Measurements from ENCODE around the gene ULBP3.

ULBP3 gene

DNA sequence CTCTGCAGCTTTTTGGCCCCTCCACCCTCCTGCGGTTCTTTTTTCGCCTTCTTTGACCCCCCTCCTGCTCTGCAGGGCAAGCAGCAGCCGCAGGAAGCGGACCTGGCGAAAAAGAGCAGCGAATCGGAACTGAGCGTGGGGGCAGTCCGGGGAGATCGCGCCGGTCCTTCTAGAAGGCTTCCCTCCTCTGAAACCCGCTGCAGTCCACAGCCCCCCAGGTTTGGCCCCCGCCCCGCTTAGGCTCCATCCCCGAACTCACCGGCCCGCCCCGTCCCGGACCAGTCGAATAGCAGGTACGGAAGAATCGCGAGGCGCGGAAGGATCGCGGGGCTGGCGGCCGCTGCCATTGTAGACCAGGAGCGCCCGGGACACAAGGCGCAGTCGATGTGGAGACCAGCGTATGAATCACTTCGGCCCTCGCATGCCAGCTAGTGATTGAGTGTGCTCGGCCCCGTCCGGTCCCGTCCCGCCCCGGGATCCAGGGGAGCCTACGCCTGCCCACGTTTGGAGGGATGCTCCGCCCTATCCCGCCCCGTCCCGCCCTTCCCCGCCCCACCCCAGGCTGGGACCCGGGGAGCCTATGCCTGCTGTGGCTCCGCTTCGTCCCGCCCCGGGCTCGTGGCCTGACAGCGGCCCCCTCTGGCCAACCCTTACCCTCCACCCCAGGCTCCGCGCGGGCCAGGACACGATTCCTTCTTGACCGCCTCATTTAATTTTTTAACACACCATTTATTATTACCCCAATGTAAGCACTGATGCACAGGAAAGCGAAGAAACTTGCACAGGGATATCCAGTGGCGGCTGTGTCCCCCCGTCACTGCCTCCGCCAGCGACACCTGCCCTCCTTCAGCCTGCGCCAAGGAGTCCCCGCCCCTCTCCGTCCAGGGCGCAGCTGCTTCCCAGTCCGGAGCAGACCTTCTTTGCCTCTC, at the start of gene ULBP3:
Gene ULBP3, minus strand, starts transcription at position 402 of the 929 bp plus-strand sequence. Its CDS starts 55 bp downstream, at position 347.
- Histone ChIP-seq H3K36me3 (ENCODE audit: control insufficient read depth, low read length) (no peaks in the 10 kb centered on the region), H4K20me1 (ENCODE audit: control insufficient read depth, insufficient read depth, low read depth, low read length) (no peaks in the 10 kb centered on the region), H3K9me3 (ENCODE audit: control insufficient read depth, insufficient read depth, low read length) (no peaks in the 10 kb centered on the region), H3K27ac (ENCODE audit: low read depth, low read length) (no peak within 1 kb of the TSS), H3K79me2 (ENCODE audit: control insufficient read depth, low read length) (no peaks in the 10 kb centered on the region), H3K27me3 (ENCODE audit: control insufficient read depth, low read length) (no peaks in the 10 kb centered on the region; the same call in none of the 2 replicates), H3K4me1 (ENCODE audit: control insufficient read depth, low read length) (peaks cover 17% of the 10 kb centered on the region), H3K4me3 (ENCODE audit: low read length) (peak within 1 kb of the TSS; percentile 78), H3K9me2 (replicated peaks; ENCODE audit: control insufficient read depth, low read length) (no peaks in the 10 kb centered on the region), H3K4me2 (ENCODE audit: low read length) (peak within 1 kb of the TSS; percentile 82), H3F3A (ENCODE audit: control insufficient read depth, insufficient read depth) (no peaks in the 10 kb centered on the region)
- TF ChIP-seq, protein P1, sequence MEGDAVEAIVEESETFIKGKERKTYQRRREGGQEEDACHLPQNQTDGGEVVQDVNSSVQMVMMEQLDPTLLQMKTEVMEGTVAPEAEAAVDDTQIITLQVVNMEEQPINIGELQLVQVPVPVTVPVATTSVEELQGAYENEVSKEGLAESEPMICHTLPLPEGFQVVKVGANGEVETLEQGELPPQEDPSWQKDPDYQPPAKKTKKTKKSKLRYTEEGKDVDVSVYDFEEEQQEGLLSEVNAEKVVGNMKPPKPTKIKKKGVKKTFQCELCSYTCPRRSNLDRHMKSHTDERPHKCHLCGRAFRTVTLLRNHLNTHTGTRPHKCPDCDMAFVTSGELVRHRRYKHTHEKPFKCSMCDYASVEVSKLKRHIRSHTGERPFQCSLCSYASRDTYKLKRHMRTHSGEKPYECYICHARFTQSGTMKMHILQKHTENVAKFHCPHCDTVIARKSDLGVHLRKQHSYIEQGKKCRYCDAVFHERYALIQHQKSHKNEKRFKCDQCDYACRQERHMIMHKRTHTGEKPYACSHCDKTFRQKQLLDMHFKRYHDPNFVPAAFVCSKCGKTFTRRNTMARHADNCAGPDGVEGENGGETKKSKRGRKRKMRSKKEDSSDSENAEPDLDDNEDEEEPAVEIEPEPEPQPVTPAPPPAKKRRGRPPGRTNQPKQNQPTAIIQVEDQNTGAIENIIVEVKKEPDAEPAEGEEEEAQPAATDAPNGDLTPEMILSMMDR (IDR thresholded peaks at IDR 0.05; ENCODE audit: low read depth, low read length, poor library complexity, severe bottlenecking), result peak; percentile 68
- TF ChIP-seq EZH2phosphoT487 (IDR thresholded peaks at IDR 0.05; ENCODE audit: borderline replicate concordance, low read length), result no peak

DNA sequence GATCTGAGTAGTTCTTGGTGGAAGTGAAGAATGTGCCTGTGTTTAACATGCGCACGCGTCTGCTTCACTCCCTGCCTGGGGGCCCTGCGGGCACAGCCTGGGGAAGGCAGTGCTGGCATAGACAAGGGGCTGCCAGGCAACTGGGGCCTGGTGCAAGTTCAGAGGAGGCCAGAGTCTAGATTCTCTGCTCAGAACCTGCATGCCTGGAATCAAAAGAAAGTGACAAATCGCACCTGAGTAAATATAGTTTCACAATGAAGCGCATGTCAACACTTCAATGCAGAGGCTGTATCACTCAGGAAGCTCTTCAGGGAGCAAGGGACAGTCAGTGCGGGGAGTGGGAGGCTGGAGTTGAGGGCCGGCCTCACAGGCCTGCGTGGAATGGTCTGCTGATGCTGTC, 49.7 kb upstream of the ULBP3 start:
- peaks cover 3% of the 10 kb centered on the region; the same call in 1 of the 2 replicates for H3K9me3 ChIP-seq (ENCODE audit: control insufficient read depth, insufficient read depth, low read length)
- H3F3A ChIP-seq (ENCODE audit: control insufficient read depth, insufficient read depth), result 0 out of 2 replicates have a peak, but pooled peaks cover 6% of the 10 kb centered on the region
- H3K27me3 ChIP-seq (ENCODE audit: control insufficient read depth, low read length), result no peaks in the 10 kb centered on the region
- H3K27ac ChIP-seq (ENCODE audit: low read depth, low read length), result peak overlapping the region; percentile 55; the same call in 1 of the 2 replicates
- H3K79me2 ChIP-seq (ENCODE audit: control insufficient read depth, low read length), result no peaks in the 10 kb centered on the region
- TF ChIP-seq, protein P1 (IDR thresholded peaks at IDR 0.05; ENCODE audit: low read depth, low read length, poor library complexity, severe bottlenecking), result no peak
- no peak for TF ChIP-seq EZH2phosphoT487 (IDR thresholded peaks at IDR 0.05; ENCODE audit: borderline replicate concordance, low read length)
- H3K9me2 ChIP-seq (replicated peaks; ENCODE audit: control insufficient read depth, low read length), result no peaks in the 10 kb centered on the region
- peaks cover 49% of the 10 kb centered on the region for H3K4me1 ChIP-seq (ENCODE audit: control insufficient read depth, low read length)
- 0 out of 2 replicates have a peak overlapping the region, but pooled peaks have one; percentile 46 for H3K4me3 ChIP-seq (ENCODE audit: low read length)
- no peaks in the 10 kb centered on the region for H3K36me3 ChIP-seq (ENCODE audit: control insufficient read depth, low read length)
- H4K20me1 ChIP-seq (ENCODE audit: control insufficient read depth, insufficient read depth, low read depth, low read length), result no peaks in the 10 kb centered on the region
- H3K4me2 ChIP-seq (ENCODE audit: low read length), result peak overlapping the region; percentile 63

DNA sequence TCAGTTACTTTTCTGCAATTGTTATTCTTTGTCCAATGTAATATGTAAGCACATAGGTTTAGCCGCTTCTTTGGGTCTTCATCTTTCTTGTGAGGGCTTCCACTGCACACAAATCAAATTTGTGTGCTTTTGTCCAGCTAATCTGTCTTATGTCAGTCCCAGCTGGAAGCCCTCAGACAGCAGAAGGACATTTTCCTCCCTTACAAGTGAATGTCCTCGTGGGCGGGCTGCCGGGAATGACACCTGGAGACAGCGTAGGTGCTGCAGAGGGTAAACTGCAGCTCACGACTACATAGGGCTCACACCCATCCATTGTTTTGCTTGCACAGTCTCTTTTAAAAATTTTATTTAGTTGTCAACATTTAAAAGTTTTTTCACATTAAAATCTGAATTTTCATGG, 49.3 kb upstream of the ULBP3 start:
- no peaks in the 10 kb centered on the region for H3K9me2 ChIP-seq (replicated peaks; ENCODE audit: control insufficient read depth, low read length)
- H4K20me1 ChIP-seq (ENCODE audit: control insufficient read depth, insufficient read depth, low read depth, low read length), result no peaks in the 10 kb centered on the region
- no peak overlapping the region for H3K27ac ChIP-seq (ENCODE audit: low read depth, low read length)
- no peaks in the 10 kb centered on the region for H3K36me3 ChIP-seq (ENCODE audit: control insufficient read depth, low read length)
- no peak overlapping the region for H3K4me3 ChIP-seq (ENCODE audit: low read length)
- H3K27me3 ChIP-seq (ENCODE audit: control insufficient read depth, low read length), result no peaks in the 10 kb centered on the region
- H3K9me3 ChIP-seq (ENCODE audit: control insufficient read depth, insufficient read depth, low read length), result peaks cover 3% of the 10 kb centered on the region; the same call in 1 of the 2 replicates
- H3K4me2 ChIP-seq (ENCODE audit: low read length), result no peak overlapping the region
- peaks cover 46% of the 10 kb centered on the region for H3K4me1 ChIP-seq (ENCODE audit: control insufficient read depth, low read length)
- 0 out of 2 replicates have a peak, but pooled peaks cover 6% of the 10 kb centered on the region for H3F3A ChIP-seq (ENCODE audit: control insufficient read depth, insufficient read depth)
- TF ChIP-seq, protein P1 (IDR thresholded peaks at IDR 0.05; ENCODE audit: low read depth, low read length, poor library complexity, severe bottlenecking), result no peak
- no peak for TF ChIP-seq EZH2phosphoT487 (IDR thresholded peaks at IDR 0.05; ENCODE audit: borderline replicate concordance, low read length)
- H3K79me2 ChIP-seq (ENCODE audit: control insufficient read depth, low read length), result no peaks in the 10 kb centered on the region
